ENCODE results near the gene ROPN1L. TPM values are rescaled to one million over a fixed set of nuclear protein-coding genes. Genes with fewer than 3 reads are reported as not detected.

ROPN1L gene
- total and polyA plus RNA-seq, 4 donors = 12.0 to 34.8 (median 27.2) TPM

DNA sequence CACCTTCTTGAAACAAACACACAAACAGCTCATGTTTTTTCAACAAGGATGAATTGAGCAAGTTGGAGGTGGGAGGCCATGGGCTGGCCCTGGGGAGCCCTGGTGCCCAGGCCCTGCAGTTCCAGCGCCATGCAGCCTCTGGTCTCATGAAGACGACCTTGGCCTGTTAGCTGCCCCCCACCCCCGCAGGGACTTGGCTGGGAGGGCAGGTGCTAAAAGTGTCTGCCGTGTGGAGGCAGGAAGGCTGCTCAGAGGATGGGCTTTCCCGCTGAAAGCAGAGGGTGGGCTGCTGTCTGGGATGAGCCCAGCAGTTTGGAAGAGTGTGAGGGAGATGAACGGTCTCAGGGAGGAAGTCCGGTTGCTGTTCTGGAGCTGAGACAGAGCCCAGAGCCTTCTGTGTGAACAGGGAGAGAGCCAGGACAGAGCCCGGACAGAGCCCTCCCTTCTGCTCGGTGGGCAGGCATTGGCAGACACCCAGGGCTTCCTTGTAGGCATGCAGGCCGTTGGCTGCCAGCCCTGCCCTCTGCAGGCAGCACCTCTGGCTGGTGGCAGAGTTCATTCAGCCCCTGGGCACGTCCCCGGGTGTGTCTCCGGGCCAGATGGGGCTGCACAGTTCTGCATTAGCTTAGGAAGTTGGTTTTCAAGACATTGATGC lies 18.7 kb downstream of the ROPN1L start:
- Histone ChIP-seq H3K27me3 (ENCODE audit: control insufficient read depth in 3 of 3, insufficient read depth in 3 of 3, low read length in 2 of 3) (no peaks in the 10 kb centered on the region), H3K9ac (ENCODE audit: insufficient read depth in 1 of 2, low read length in 2 of 2) (no peak overlapping the region), H3K9me3 (ENCODE audit: control insufficient read depth in 4 of 4, insufficient read depth in 3 of 4, low read length in 3 of 4) (no peaks in the 10 kb centered on the region), H3K4me3 (no peak overlapping the region), H3K36me3 (ENCODE audit: control insufficient read depth in 4 of 4, insufficient read depth in 4 of 4, low read length in 4 of 4) (no peaks in the 10 kb centered on the region), H3K4me1 (ENCODE audit: control insufficient read depth in 5 of 5, insufficient read depth in 5 of 5, low read length in 5 of 5) (peaks cover 0 to 30% (median 0%) of the 10 kb centered on the region in 5 donors), H3K27ac (ENCODE audit: low read depth in 1 of 2, low read length in 1 of 2) (no peak overlapping the region)
- TF ChIP-seq, protein P1, sequence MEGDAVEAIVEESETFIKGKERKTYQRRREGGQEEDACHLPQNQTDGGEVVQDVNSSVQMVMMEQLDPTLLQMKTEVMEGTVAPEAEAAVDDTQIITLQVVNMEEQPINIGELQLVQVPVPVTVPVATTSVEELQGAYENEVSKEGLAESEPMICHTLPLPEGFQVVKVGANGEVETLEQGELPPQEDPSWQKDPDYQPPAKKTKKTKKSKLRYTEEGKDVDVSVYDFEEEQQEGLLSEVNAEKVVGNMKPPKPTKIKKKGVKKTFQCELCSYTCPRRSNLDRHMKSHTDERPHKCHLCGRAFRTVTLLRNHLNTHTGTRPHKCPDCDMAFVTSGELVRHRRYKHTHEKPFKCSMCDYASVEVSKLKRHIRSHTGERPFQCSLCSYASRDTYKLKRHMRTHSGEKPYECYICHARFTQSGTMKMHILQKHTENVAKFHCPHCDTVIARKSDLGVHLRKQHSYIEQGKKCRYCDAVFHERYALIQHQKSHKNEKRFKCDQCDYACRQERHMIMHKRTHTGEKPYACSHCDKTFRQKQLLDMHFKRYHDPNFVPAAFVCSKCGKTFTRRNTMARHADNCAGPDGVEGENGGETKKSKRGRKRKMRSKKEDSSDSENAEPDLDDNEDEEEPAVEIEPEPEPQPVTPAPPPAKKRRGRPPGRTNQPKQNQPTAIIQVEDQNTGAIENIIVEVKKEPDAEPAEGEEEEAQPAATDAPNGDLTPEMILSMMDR (IDR thresholded peaks at IDR 0.05; ENCODE audit: control extremely low read depth, extremely low read depth) = no peak
- WGBS, 2 donors = 36 to 41% methylated on average over 13 of the region's 13 CpGs
- DNase-seq = no peak
- ATAC-seq (ENCODE audit: insufficient read depth, low FRiP score) = peak; percentile 8

DNA sequence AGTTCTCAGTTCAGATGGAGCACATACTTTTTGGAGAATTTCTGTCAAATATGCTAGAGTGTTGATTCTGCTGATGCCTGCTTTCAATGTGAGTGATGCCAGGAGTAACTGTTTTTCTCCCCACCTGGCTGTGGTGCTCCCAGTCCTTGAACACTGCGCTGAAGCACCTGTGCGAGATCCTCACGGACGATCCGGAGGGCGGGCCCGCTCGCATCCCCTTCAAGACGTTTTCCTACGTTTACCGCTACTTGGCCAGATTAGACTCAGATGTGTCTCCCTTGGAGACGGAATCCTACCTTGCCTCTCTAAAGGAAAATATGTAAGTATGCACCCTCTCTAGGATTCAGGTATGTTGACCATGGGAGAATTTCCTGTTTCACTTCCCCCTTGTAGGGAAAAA lies 19.4 kb downstream of the ROPN1L start:
- Histone ChIP-seq H3K27me3 (ENCODE audit: control insufficient read depth in 3 of 3, insufficient read depth in 3 of 3, low read length in 2 of 3) (no peaks in the 10 kb centered on the region), H3K9me3 (ENCODE audit: control insufficient read depth in 4 of 4, insufficient read depth in 3 of 4, low read length in 3 of 4) (no peaks in the 10 kb centered on the region), H3K4me1 (ENCODE audit: control insufficient read depth in 5 of 5, insufficient read depth in 5 of 5, low read length in 5 of 5) (peaks cover 0 to 27% (median 0%) of the 10 kb centered on the region in 5 donors), H3K4me3 (no peak overlapping the region), H3K27ac (ENCODE audit: low read depth in 1 of 2, low read length in 1 of 2) (no peak overlapping the region), H3K9ac (ENCODE audit: insufficient read depth in 1 of 2, low read length in 2 of 2) (no peak overlapping the region), H3K36me3 (ENCODE audit: control insufficient read depth in 4 of 4, insufficient read depth in 4 of 4, low read length in 4 of 4) (no peaks in the 10 kb centered on the region)
- no peak for DNase-seq
- TF ChIP-seq, protein P1 (IDR thresholded peaks at IDR 0.05; ENCODE audit: control extremely low read depth, extremely low read depth) = no peak
- ATAC-seq (ENCODE audit: insufficient read depth, low FRiP score) = no peak
- 76 to 81% methylated on average over 12 of the region's 12 CpGs for WGBS, 2 donors

DNA sequence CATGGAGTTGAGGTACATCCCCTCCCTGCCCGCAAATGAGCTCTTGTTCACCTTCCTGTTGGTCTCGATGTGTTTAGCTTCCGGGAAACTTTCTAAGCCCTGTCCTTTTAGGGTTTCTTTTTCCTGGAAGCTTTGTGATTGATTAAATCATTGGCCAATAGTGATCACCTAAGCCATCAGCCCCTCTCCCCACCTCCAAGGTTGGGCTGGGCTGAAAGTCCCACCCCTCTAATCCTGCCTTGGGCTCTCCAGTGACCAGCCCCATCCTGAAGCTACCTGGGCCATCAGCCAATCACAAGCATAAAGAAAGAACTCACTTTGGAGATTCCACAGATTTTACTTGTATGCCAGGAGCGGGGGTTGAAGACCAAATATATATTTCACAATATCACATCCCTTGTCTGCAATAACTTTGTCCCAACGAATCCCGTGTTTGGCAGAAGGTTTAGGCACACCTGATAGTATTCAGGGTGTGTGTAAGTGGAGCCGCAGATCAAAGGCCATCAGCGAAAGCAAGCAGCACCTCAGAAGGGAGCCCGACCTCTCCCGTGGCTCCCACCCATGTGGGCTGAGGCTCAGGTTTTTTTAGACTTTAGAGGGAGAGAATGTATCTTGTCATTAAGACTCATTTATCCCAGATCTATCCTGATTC lies 20.4 kb downstream of the ROPN1L start:
- no peaks in the 10 kb centered on the region for H3K36me3 ChIP-seq (ENCODE audit: control insufficient read depth in 4 of 4, insufficient read depth in 4 of 4, low read length in 4 of 4)
- no peak for ATAC-seq (ENCODE audit: insufficient read depth, low FRiP score)

More for the DNA sequence above, 20.4 kb downstream of the ROPN1L start:
- WGBS, 2 donors = 79 to 87% methylated on average over 10 of the region's 10 CpGs
- no peak overlapping the region for H3K27ac ChIP-seq (ENCODE audit: low read depth in 1 of 2, low read length in 1 of 2)
- no peaks in the 10 kb centered on the region for H3K27me3 ChIP-seq (ENCODE audit: control insufficient read depth in 3 of 3, insufficient read depth in 3 of 3, low read length in 2 of 3)
- TF ChIP-seq, protein P1 (IDR thresholded peaks at IDR 0.05; ENCODE audit: control extremely low read depth, extremely low read depth) = no peak
- H3K9me3 ChIP-seq (ENCODE audit: control insufficient read depth in 4 of 4, insufficient read depth in 3 of 4, low read length in 3 of 4) = no peaks in the 10 kb centered on the region
- DNase-seq = no peak
- no peak overlapping the region for H3K4me3 ChIP-seq
- H3K4me1 ChIP-seq (ENCODE audit: control insufficient read depth in 5 of 5, insufficient read depth in 5 of 5, low read length in 5 of 5) = peaks cover 0 to 24% (median 0%) of the 10 kb centered on the region in 5 donors
- no peak overlapping the region for H3K9ac ChIP-seq (ENCODE audit: insufficient read depth in 1 of 2, low read length in 2 of 2)
